Spleen (tissue), 11 donors: ENCODE measurements around the gene CYP39A1. TPM values are rescaled to one million over a fixed set of nuclear protein-coding genes. Genes with fewer than 3 reads are reported as not detected.

ENCODE experiments used
- DNase-seq: peaks from one replicate; pipeline ENCODE4 v3.0.0-alpha.2; 2020
- H3K27ac ChIP-seq, 8 donors: fragments of 200-600 bp; sonication (generic) in 7 of 8; 1 replicate in 4 of 8; 2 replicates in 4 of 8; pipeline versions ENCODE4 v1.5.0 to v1.8.0; 2016 to 2021; ENCODE audit warnings: inconsistent platforms in 4 of 8, mild to moderate bottlenecking in 4 of 8, moderate library complexity in 1 of 8
- H3K27me3 ChIP-seq, 7 donors: fragments of 200-600 bp; sonication (generic) in 6 of 7; replicated peaks in 1 of 7; 1 replicate in 4 of 7; 2 replicates in 3 of 7; pipeline versions ENCODE4 v1.5.0 to v1.8.0; 2016 to 2021; ENCODE audit warnings: inconsistent platforms in 3 of 7, mild to moderate bottlenecking in 1 of 7
- H3K36me3 ChIP-seq, 6 donors: fragments of 200-600 bp; sonication (generic) in 5 of 6; 1 replicate in 4 of 6; 2 replicates in 2 of 6; pipeline versions ENCODE4 v1.5.0 to v1.8.0; 2016 to 2021; ENCODE audit warnings: inconsistent platforms in 2 of 6
- H3K4me1 ChIP-seq, 6 donors: fragments of 200-600 bp; sonication (generic) in 5 of 6; 1 replicate in 3 of 6; 2 replicates in 3 of 6; pipeline versions ENCODE4 v1.5.0 to v1.8.0; 2016 to 2021; ENCODE audit warnings: inconsistent platforms in 3 of 6
- H3K4me3 ChIP-seq, 8 donors: fragments of 200-600 bp; sonication (generic) in 7 of 8; 1 replicate in 4 of 8; 2 replicates in 4 of 8; pipeline versions ENCODE4 v1.5.0 to v1.8.0; 2016 to 2021; ENCODE audit warnings: inconsistent platforms in 4 of 8, mild to moderate bottlenecking in 4 of 8, moderate library complexity in 2 of 8
- H3K9me3 ChIP-seq, 8 donors: fragments of 200-600 bp; sonication (generic) in 7 of 8; 1 replicate in 4 of 8; 2 replicates in 4 of 8; pipeline versions ENCODE4 v1.5.0 to v1.8.0; 2016 to 2021; ENCODE audit warnings: inconsistent platforms in 4 of 8
- CTCF ChIP-seq, 11 experiments: fragments of 200-600 bp in 7 of 11; fragments of 450-650 bp in 4 of 11; sonication (generic) in 4 of 11; IDR thresholded peaks in 8 of 11; conservative IDR thresholded peaks in 3 of 11; 1 replicate in 7 of 11; 2 replicates in 4 of 11; pipeline versions ENCODE4 v1.4.0 to v1.8.0; 2016 to 2021; ENCODE audit warnings: antibody characterized with exemption in 11 of 11, inconsistent platforms in 4 of 11, mild to moderate bottlenecking in 1 of 11
- POLR2A ChIP-seq, 3 donors: fragments of 450-650 bp; IDR thresholded peaks; one replicate each; pipeline ENCODE4 v1.5.1; 2017; ENCODE audit warnings: antibody characterized with exemption in 3 of 3, mild to moderate bottlenecking in 1 of 3
- POLR2AphosphoS5 ChIP-seq, 3 donors: sonication (generic); formaldehyde crosslinking; IDR thresholded peaks; one replicate each; pipeline ENCODE4 v1.5.1; 2017; ENCODE audit warnings: antibody characterized with exemption in 3 of 3
- WGBS, 5 donors: extraction: QIAGEN DNeasy Blood & Tissue Kit in 3 of 5; methylation state at CpG; one replicate each; pipeline versions ENCODE4 v1.1.5 to v1.1.7; 2013 to 2018; 5-methylcytosine and 5-hydroxymethylcytosine counted together
- intact Hi-C: fragments of 100-400 bp; cut with DNase I; formaldehyde crosslinking; loops from one replicate; pipeline ENCODE4 v1.15.0; 2023; ENCODE audit warnings: low total_unique reads
- polyA plus RNA-seq, 3 donors: library from polyadenylated mRNA; stranded (reverse); fragments of 200-250 nt; gene quantifications; one replicate each; pipeline ENCODE4 v1.2.1, GENCODE V29; 2013
- total RNA-seq, 7 donors: library from RNA; depleted of rRNA in 3 of 7; stranded (reverse); fragments of >200 nt in 3 of 7; fragmentation: NEBNext Ultra II Directional in 4 of 7; extraction: Animal tissue kit (Norgen Biotek cat#: 25700) in 4 of 7; gene quantifications; one replicate each; pipeline versions ENCODE4 v1.1.0 to v1.2.1, GENCODE V29; 2016 to 2021
- donor health status: healthy with polysubstance abuse.
- donor health status: DM: no; HTN: no; CAD: no; lungs with moderate emphysema.
- donor health status: DM: no; HTN: no; CAD: no.
- donor health status: Bipolar disorder and iron deficiency.
- donor health status: healthy.
- donor health status: DM: no; HTN: no; CAD: no.
- donor health status: DM: yes; HTN: yes; CAD: no.

The CYP39A1 gene
- total and polyA plus RNA-seq, 10 donors: 0.39 to 2.8 (median 0.91) TPM

GRCh38 chr6:46674410-46674809, 21.8 kb upstream of the CYP39A1 start:
- Histone ChIP-seq H3K36me3 (no peaks in the 10 kb centered on the region), H3K4me1 (no peaks in the 10 kb centered on the region), H3K9me3 (no peaks in the 10 kb centered on the region), H3K27me3 (no peaks in the 10 kb centered on the region), H3K4me3 (no peak overlapping the region), H3K27ac (no peak overlapping the region)
- no peak for DNase-seq
- no peak for TF ChIP-seq CTCF (IDR thresholded peaks at IDR 0.05 in 8 of 11, conservative IDR thresholded peaks at IDR 0.05 in 3 of 11)
- no peak for TF ChIP-seq POLR2A (IDR thresholded peaks at IDR 0.05)
- TF ChIP-seq POLR2AphosphoS5 (IDR thresholded peaks at IDR 0.05): no peak
- WGBS, 5 donors: 63 to 92% (median 70%) methylated on average over 1 of the region's 1 CpG
- intact Hi-C loops: no loop called here

GRCh38 chr6:46667377-46667776, 14.8 kb upstream of the CYP39A1 start:
- Histone ChIP-seq H3K9me3 (no peaks in the 10 kb centered on the region), H3K27me3 (no peaks in the 10 kb centered on the region), H3K36me3 (no peaks in the 10 kb centered on the region), H3K27ac (no peak overlapping the region), H3K4me3 (no peak overlapping the region), H3K4me1 (no peaks in the 10 kb centered on the region)
- intact Hi-C loops: no loop called here
- no peak for TF ChIP-seq POLR2AphosphoS5 (IDR thresholded peaks at IDR 0.05)
- no peak for TF ChIP-seq POLR2A (IDR thresholded peaks at IDR 0.05)
- no peak for TF ChIP-seq CTCF (IDR thresholded peaks at IDR 0.05 in 8 of 11, conservative IDR thresholded peaks at IDR 0.05 in 3 of 11)
- WGBS, 5 donors: 90 to 95% (median 94%) methylated on average over 2 of the region's 2 CpGs
- no peak for DNase-seq

- Histone ChIP-seq H3K36me3 (no peaks in the 10 kb centered on the region), H3K27me3 (no peaks in the 10 kb centered on the region), H3K9me3 (no peaks in the 10 kb centered on the region), H3K4me3 (no peak overlapping the region), H3K4me1 (no peaks in the 10 kb centered on the region), H3K27ac (no peak overlapping the region)
- TF ChIP-seq CTCF (IDR thresholded peaks at IDR 0.05 in 8 of 11, conservative IDR thresholded peaks at IDR 0.05 in 3 of 11) (no peak), POLR2AphosphoS5 (IDR thresholded peaks at IDR 0.05) (no peak), POLR2A (IDR thresholded peaks at IDR 0.05) (no peak)
- 74 to 95% (median 87%) methylated on average over 2 of the region's 2 CpGs for WGBS, 5 donors
- no peak for DNase-seq
- intact Hi-C loops: no loop called here
Observed at GRCh38 chr6:46661483-46661882, 8.9 kb upstream of the CYP39A1 start.

GRCh38 chr6:46657642-46658041, 5.0 kb upstream of the CYP39A1 start:
- no peak for TF ChIP-seq CTCF (IDR thresholded peaks at IDR 0.05 in 8 of 11, conservative IDR thresholded peaks at IDR 0.05 in 3 of 11)
- no peak for TF ChIP-seq POLR2AphosphoS5 (IDR thresholded peaks at IDR 0.05)
- TF ChIP-seq POLR2A (IDR thresholded peaks at IDR 0.05): no peak
- no peak for DNase-seq
- intact Hi-C loops: no loop called here
- Histone ChIP-seq H3K9me3 (no peaks in the 10 kb centered on the region), H3K27me3 (peaks cover 0 to 24% (median 4%) of the 10 kb centered on the region in 7 donors), H3K4me1 (peaks cover 0 to 18% (median 7%) of the 10 kb centered on the region in 6 donors), H3K36me3 (no peaks in the 10 kb centered on the region), H3K4me3 (no peak overlapping the region), H3K27ac (no peak overlapping the region)
